Right hindlimb (tissue), 1 donor: ENCODE measurements around the gene NCKAP5.

Source experiments
- DNase-seq: peaks from one replicate; pipeline ENCODE4 v3.0.0-alpha.2; 2018

NCKAP5 gene

DNA sequence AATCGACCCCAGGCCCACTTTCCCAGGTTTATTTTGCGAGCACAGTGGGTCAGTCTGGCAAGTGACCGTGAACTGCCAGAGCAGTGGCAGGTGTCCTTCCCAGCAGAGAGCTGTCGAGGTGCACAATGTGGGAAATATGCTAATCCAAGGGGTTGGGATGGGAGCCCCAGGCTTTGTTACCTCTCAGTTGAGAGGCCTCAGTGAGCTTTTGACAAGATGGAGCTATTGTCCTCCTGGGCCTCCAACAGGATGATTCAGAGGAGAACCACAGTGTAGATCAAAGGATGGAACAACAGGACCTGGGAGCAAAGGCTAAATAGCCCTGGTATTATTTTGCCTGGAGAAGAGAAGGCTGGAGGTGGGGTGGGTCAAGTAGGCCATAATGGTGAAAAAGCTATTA lies 150.8 kb downstream of the NCKAP5 start:
- DNase-seq: no peak

DNA sequence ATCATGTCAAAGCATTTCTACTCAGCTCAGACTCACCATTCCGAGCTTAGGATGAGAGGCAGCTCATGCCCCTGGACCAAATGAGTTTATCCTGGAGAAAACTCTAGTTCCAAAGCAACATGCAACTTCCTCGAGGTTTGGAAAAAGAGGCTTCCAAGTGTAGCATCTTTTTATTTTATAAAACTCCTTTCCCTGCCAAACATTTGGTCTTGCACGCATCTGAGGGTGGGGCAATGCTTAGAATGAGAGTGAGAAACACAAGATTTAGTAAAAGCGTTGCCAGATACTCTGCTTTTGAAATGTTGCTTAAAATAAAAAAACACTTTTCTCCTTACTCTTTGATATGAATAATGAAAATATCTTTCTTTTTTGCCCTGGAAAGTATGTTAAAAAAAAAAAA lies 151.5 kb downstream of the NCKAP5 start:
- DNase-seq: no peak

- no peak for DNase-seq
Measured at GRCh38 chr2:133416146-133416545, 152.1 kb downstream of the NCKAP5 start.

DNA sequence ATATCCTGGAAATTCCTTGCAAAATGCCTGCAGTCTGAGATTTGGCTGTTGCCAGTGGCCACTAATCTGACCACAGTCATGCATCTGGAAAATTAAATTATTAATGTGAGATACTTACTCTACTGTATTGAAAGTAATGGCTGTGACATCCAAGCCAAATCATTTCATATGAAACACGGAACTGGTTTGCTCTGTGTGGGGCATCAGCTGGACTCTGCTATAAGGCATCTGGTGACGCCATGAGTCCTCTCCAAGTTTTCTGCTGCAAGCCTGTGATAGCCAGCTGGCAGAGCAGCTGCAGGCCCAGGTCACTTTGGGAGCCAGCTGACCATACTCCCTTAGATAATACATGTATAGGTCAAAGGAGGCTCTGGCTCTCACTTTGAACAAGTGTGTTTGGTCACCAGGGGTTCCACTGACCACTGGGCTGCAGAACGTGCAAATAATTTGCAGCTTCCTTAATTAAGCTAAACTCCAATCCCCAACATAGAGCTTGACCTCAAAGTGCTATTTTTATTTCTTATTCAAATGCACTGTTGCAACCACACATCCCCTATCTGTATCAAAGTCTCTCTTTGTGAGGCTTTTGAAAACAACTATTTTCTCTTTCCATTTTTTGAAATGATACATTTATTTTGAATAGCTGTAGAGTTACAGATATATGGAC lies 152.9 kb downstream of the NCKAP5 start:
- DNase-seq: peak; percentile 50

- DNase-seq: no peak
Measured at GRCh38 chr2:133414486-133415209, 153.6 kb downstream of the NCKAP5 start.

DNA sequence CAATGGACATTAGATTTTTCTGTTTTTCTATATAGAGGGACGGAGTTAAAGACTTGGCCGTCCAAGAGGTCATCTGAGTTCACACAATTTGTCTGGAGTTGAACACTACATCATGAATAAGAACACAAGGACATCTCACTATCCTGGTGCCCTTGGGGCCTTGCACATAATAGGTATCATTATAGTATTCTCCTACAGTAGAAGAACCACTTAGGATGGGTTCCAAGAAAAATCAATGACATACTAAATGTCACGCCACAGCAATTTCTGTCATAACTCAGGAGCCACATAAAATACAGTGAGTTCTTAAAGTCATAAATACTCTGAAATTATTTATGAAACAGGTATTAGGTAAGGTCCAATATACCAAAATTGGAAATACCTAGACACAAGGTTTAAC lies 154.4 kb downstream of the NCKAP5 start:
- no peak for DNase-seq

DNA sequence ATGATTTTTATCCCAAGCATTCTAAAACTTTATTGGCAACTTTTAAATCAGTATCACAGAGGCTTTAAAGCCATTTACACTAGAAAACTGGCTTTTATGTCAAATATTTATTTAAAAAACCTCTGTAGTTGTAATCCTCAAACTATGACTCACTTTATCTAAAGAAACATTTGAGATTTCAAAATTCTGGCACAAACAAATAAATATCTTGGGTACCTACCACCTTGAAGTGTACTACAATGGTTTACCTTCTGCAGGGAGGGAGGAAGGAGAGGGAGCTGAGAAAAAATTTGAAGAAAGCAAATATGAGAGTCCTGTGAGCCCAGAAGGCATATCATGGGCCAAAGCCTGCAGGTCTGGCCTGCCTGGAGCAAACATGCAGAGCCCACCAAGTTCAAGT lies 155.6 kb downstream of the NCKAP5 start:
- DNase-seq: no peak

DNA sequence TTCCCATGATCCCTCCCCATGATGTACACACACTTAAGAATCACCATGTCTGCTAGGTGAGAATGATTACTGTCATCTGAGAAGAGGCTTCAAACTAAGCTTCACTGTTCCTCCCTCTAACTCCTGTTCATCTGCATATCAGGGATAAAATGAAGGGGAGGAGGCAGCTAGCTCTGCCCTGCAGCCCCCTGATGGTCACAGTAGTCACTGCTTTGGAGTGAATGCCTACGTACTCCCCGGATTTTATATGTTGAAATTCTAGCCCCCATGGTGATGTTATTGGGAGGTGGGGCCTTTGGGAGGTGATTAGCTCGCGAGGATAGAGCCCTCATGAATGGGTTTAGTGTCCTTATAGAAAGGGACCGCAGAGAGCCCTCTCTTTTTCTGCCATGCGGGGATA lies 156.4 kb downstream of the NCKAP5 start:
- no peak for DNase-seq

GRCh38 chr2:133411101-133411500 lies 157.2 kb downstream of the NCKAP5 start:
- no peak for DNase-seq

DNA sequence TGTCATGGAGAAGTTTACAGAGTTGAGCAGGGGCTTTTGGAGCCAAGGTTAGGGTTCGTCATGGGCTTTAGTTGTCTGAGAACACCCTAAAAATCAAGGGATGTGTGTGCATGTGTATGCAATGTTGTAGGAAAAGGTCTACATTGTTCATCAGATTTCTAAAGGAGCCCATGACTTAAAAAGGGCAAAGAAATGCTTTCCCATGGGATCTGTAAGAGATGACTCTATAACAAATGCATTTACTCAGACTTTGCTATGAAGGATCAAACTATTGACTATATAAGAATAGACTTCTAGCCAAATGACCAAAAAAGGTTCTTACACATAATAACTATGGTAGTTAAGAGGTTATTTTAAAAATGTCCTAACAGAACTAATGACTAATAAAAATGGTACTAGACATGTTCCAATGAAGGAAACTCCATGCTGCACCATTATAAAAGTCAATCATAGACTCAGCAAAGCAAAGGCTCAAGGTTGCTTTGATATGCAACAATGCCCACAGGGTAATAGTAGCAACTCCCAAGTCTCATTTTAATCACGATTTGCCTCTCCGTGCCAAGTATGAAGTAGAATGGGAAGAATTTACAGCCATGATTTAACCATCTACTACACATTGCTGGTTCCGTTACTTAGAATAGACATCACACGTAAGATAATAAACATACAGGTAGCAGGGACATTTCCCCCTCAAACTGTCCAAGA lies 158.5 kb downstream of the NCKAP5 start:
- no peak for DNase-seq

DNA sequence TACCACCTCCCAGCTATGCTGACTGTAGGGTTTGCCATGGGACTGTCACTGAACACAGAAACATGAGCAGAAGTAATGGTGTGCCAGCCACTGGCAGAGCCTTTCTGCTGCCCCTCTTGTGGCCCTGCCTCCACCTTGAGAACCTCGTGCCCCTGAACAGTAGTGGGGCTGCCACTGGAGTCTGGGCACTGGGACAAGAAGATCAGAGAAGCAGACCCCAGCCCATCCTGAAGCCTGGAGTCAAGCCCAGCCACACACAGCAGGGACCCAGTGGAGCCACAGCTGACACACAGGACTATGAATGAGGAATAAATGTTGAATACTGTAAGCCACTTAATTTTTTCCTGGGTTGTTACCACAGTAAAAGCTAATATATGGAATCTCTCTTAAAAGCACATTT lies 159.6 kb downstream of the NCKAP5 start:
- DNase-seq: no peak

- DNase-seq: no peak
Measured at GRCh38 chr2:133407341-133407740, 160.9 kb downstream of the NCKAP5 start.

- no peak for DNase-seq
Measured at GRCh38 chr2:133405252-133405651, 163.0 kb downstream of the NCKAP5 start.

- DNase-seq: no peak
Measured at GRCh38 chr2:133400411-133400810, 167.9 kb downstream of the NCKAP5 start.

DNA sequence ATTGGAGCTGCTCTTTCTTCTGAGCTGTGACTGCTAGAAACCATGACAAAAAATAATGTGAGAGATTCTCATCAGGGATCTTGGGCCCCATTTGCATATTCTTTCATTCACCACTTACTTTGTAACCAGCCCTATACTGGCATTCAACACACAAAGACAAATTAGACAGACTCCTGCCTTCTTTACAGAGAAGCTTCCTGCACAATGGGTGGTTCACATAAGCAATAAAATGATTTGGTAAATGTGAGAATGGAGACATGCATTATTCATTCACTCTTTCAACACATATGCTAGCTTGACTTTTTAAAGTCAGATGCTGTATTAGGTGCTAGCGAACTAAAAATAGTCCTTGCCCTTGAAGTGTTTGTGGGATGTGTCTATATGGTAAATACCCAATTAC lies 174.4 kb downstream of the NCKAP5 start:
- DNase-seq: no peak

DNA sequence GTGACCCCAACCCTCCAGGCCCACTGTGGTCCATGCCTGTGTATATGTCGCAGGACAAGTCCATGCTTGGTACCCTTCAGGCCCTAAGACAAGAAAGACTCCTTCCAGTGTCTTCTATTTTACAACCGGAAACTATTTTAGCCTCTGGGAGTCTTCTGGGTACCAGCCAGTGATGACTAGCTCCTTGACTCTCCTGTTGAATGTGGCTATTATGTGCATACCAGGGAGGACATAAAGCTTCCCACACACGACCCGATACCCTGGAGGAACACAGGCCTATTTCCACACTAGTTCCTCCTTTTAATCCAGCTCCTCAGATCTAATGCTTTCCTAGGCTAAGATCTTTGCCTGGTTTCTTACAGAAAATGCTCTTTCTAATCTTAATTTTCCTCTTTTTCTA lies 178.1 kb downstream of the NCKAP5 start:
- no peak for DNase-seq

DNA sequence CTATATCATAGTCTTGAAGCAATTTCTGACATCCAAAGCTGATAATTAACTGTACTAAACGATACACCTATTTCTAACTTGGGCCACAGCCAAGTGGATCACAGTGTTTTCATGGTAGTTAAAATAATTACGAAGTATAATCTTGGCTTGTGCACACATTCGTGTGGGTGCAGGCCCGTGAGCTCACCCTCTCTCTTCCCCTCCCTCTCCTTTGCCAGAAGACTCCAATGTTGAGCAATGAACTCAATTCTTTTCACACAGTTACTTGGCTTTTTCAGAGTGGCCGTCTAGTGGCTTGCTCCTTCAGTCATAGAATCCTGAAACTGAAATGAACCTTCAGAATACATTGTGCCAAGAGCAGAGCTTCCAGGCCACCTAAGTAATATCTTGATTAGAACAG lies 178.7 kb downstream of the NCKAP5 start:
- no peak for DNase-seq

GRCh38 chr2:133382566-133382965 lies 185.7 kb downstream of the NCKAP5 start:
- DNase-seq: no peak

- no peak for DNase-seq
Measured at GRCh38 chr2:133380991-133381390, 187.3 kb downstream of the NCKAP5 start.

GRCh38 chr2:133378928-133379549 lies 189.2 kb downstream of the NCKAP5 start:
- DNase-seq: no peak

DNA sequence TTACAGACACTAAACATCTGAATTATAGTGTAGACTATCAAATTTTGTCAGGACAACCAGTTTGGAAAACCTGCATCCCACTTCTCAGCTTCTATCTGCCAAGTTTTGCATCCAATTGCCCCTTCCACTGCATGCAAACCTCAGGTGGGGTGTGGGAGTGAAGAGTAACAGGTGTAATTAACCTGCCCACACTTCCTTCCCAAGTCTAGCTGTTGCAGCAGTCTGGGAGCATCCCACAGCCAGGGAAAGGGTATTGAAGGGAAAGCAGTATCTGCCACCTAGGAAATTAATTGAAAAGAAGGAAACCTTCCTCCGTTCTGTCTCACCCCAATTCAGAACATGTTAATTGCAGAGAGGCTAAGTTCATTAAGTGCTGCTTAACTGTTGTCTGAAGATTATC lies 189.9 kb downstream of the NCKAP5 start:
- no peak for DNase-seq

DNA sequence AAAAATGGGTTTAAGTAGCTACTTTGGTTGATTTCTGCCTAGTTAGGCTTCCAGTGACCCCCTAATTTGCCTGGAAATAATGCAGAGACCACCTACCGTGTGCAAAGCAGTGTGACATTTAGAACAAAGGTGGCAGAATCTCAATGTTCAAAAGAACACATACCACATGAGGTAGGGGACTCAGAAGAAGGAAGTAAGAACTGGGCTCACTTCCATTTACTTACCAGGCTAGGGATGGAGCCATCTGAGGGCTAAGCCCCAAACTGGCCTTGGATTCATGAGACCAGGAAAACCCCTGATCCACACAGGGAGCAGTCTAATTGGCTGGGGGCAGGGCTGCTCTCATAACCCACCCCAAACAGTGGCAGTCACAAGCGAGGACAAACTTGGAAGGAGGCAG lies 190.7 kb downstream of the NCKAP5 start:
- DNase-seq: no peak

DNA sequence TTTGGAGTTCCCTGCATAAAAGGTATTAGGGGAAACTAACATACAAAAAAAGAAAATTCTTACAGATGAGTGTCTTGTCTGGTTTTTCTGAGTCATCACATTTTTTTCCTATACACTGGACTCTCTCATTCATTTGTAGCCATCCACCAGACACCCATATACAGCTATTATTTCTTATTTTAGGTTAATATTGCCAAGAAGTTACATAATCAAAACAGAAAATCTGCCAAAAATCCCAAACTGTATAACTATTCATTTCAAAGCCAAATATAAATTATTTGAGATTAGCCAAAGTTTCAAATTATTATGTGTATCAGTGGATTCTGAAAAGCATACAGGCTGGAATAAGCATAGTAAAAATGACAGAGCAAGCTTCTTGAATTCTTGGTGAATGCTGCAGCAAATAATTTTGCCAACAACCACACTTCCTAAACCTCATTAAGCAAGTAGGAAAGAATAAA lies 191.2 kb downstream of the NCKAP5 start:
- no peak for DNase-seq

- DNase-seq: no peak
Measured at GRCh38 chr2:133374781-133375180, 193.5 kb downstream of the NCKAP5 start.
